Right lobe of liver (tissue), 6 donors: Measurements from ENCODE around the gene CYP3A4. TPM values are rescaled to one million over a fixed set of nuclear protein-coding genes. Genes with fewer than 3 reads are reported as not detected.

Source experiments
- ATAC-seq, 4 donors: fragments of 200-7000 bp; cut with Tn5 transposase; one replicate each; pipeline ENCODE4 v1.9.1; 2020; ENCODE audit warnings: mild to moderate bottlenecking in 4 of 4, moderate library complexity in 4 of 4
- DNase-seq, 3 donors: peaks; one replicate each; pipeline ENCODE4 v3.0.0-alpha.2; 2020
- H3K27ac ChIP-seq, 3 donors: fragments of 200-600 bp; one replicate each; pipeline ENCODE4 v1.8.0; 2022
- H3K27me3 ChIP-seq, 2 donors: fragments of 200-600 bp; one replicate each; pipeline ENCODE4 v1.8.0; 2022
- H3K36me3 ChIP-seq, 4 donors: fragments of 200-600 bp; sonication (generic) in 1 of 4; one replicate each; pipeline versions ENCODE4 v1.5.1 to v1.8.0; 2017 to 2022; ENCODE audit warnings: control low read depth in 1 of 4
- H3K4me1 ChIP-seq, 4 donors: fragments of 200-600 bp; sonication (generic) in 1 of 4; one replicate each; pipeline versions ENCODE4 v1.5.1 to v1.8.0; 2017 to 2022; ENCODE audit warnings: control low read depth in 1 of 4
- H3K4me3 ChIP-seq, 3 donors: fragments of 200-600 bp; one replicate each; pipeline ENCODE4 v1.8.0; 2022
- H3K9me3 ChIP-seq, 4 donors: fragments of 200-600 bp; sonication (generic) in 1 of 4; one replicate each; pipeline versions ENCODE4 v1.5.1 to v1.8.0; 2017 to 2022; ENCODE audit warnings: control low read depth in 1 of 4
- CTCF ChIP-seq, 4 donors: fragments of 200-600 bp in 3 of 4; fragments of 450-650 bp in 1 of 4; IDR thresholded peaks; one replicate each; pipeline versions ENCODE4 v1.5.1 to v1.8.0; 2016 to 2022; ENCODE audit warnings: antibody characterized with exemption in 4 of 4, mild to moderate bottlenecking in 2 of 4
- POLR2A ChIP-seq: fragments of 450-650 bp; IDR thresholded peaks from one replicate; pipeline ENCODE4 v1.6.1; 2017; ENCODE audit warnings: antibody characterized with exemption, mild to moderate bottlenecking
- WGBS: methylation state at CpG from one replicate; pipeline ENCODE4 v1.1.6; 2018; ENCODE audit warnings: low coverage, low lambda C conversion rate; ENCODE audit not compliant: insufficient coverage; ENCODE audit errors: missing lambda C conversion rate; 5-methylcytosine and 5-hydroxymethylcytosine counted together
- intact Hi-C, 2 donors: fragments of 100-400 bp; cut with DNase I; formaldehyde crosslinking; loops; one replicate each; pipeline versions ENCODE4 v1.11.2 to v1.14.1; 2022
- total RNA-seq, 6 experiments: library from RNA; depleted of rRNA in 2 of 6; stranded (reverse); fragments of >200 nt in 2 of 6; fragmentation: NEBNext Ultra II Directional in 3 of 6; extraction: Animal tissue kit (Norgen Biotek cat#: 25700) in 3 of 6; gene quantifications; one replicate each; pipeline versions ENCODE4 v1.1.0 to v1.2.4, GENCODE V29; 2016 to 2023
- donor health status: DM: no; HTN: yes; CAD: no.
- donor health status: DM: no; HTN: no; CAD: no.
- donor health status: DM: no; HTN: no; CAD: no.
- donor health status: DM: no; HTN: yes; CAD: no.
- donor health status: DM: no; HTN: yes; CAD: no.

CYP3A4 gene
- total RNA-seq, 6 experiments from 2014 or later = 443 to 12,747 (median 1,120) TPM

GRCh38 chr7:99828811-99829210 lies 44.8 kb upstream of the CYP3A4 start:
- Histone ChIP-seq H3K4me3 (peak overlapping the region in 2 of 3 donors; percentile 39 to 47), H3K36me3 (no peaks in the 10 kb centered on the region), H3K27me3 (no peaks in the 10 kb centered on the region), H3K9me3 (no peaks in the 10 kb centered on the region), H3K4me1 (peaks cover 0 to 54% (median 25%) of the 10 kb centered on the region in 4 donors), H3K27ac (peak overlapping the region; percentile 61 to 91 (median 90))
- ATAC-seq (peak; percentile 1 to 36 (median 20)), DNase-seq (no peak)
- intact Hi-C loops = no loop called here
- TF ChIP-seq POLR2A (no peak), CTCF (IDR thresholded peaks at IDR 0.05) (no peak)

GRCh38 chr7:99827040-99827778 lies 43.2 kb upstream of the CYP3A4 start:
- ATAC-seq = peak; percentile 20 to 78 (median 55)
- peaks cover 0 to 44% (median 21%) of the 10 kb centered on the region in 4 donors for H3K4me1 ChIP-seq
- no peaks in the 10 kb centered on the region for H3K36me3 ChIP-seq
- peak overlapping the region in 2 of 3 donors; percentile 39 to 57 for H3K4me3 ChIP-seq
- H3K9me3 ChIP-seq = no peaks in the 10 kb centered on the region
- peak in 1 of 3 donors; percentile 73 for DNase-seq
- intact Hi-C loops = no loop called here
- TF ChIP-seq POLR2A (peak; percentile 45), CTCF (IDR thresholded peaks at IDR 0.05) (no peak)
- 12% methylated on average over 2 of the region's 2 CpGs for WGBS
- peak overlapping the region; percentile 69 to 97 (median 90) for H3K27ac ChIP-seq
- H3K27me3 ChIP-seq = no peaks in the 10 kb centered on the region

GRCh38 chr7:99825873-99826272 lies 41.9 kb upstream of the CYP3A4 start:
- Histone ChIP-seq H3K27me3 (no peaks in the 10 kb centered on the region), H3K4me3 (peak overlapping the region in 2 of 3 donors; percentile 15 to 57), H3K9me3 (no peaks in the 10 kb centered on the region), H3K27ac (peak overlapping the region; percentile 69 to 97 (median 82)), H3K36me3 (no peaks in the 10 kb centered on the region), H3K4me1 (peaks cover 0 to 37% (median 14%) of the 10 kb centered on the region in 4 donors)
- TF ChIP-seq POLR2A = no peak
- no peak for TF ChIP-seq CTCF (IDR thresholded peaks at IDR 0.05)
- intact Hi-C loops = no loop called here
- no peak for ATAC-seq
- DNase-seq = no peak

- ATAC-seq (no peak), DNase-seq (no peak)
- TF ChIP-seq CTCF (IDR thresholded peaks at IDR 0.05) (no peak), POLR2A (no peak)
- Histone ChIP-seq H3K4me1 (peaks cover 0 to 37% (median 12%) of the 10 kb centered on the region in 4 donors), H3K36me3 (no peaks in the 10 kb centered on the region), H3K4me3 (peak overlapping the region in 1 of 3 donors; percentile 57), H3K27ac (peak overlapping the region; percentile 69 to 97 (median 82)), H3K27me3 (no peaks in the 10 kb centered on the region), H3K9me3 (no peaks in the 10 kb centered on the region)
- intact Hi-C loops = no loop called here
- 82% methylated on average over 1 of the region's 1 CpG for WGBS
These were observed 41.5 kb upstream of the CYP3A4 start for GRCh38 chr7:99825452-99825851.
